Keratinocyte (primary cell): ENCODE data around the gene TGM4. TPM values are rescaled to one million over a fixed set of nuclear protein-coding genes. Genes with fewer than 3 reads are reported as not detected.
A peak's percentile ranks its signal among the peaks of the same experiment; 100 is the strongest.

Experiments used
- DNase-seq: peaks from one replicate; pipeline ENCODE4 v3.0.0-alpha.2; 2011; ENCODE audit warnings: low read depth, missing footprints, low spot score
- FAIRE-seq: peaks from 2 replicates; lab custom pipeline; 2011; peaks lifted over from hg19 to GRCh38; lab: Jason Lieb, UNC
- H2AFZ ChIP-seq: 2 replicates; pipeline ENCODE4 v1.6.0; 2012; ENCODE audit warnings: low read length, control low read depth, inconsistent platforms; ENCODE audit not compliant: control insufficient read depth
- H3K27ac ChIP-seq: 2 replicates; pipeline ENCODE4 v1.5.1; 2011; ENCODE audit warnings: low read length; ENCODE audit not compliant: control insufficient read depth, insufficient read depth
- H3K27me3 ChIP-seq: 3 replicates; pipeline ENCODE4 v1.6.0; 2011; ENCODE audit warnings: low read length; ENCODE audit not compliant: control insufficient read depth, insufficient read depth; ENCODE audit errors: extremely low read depth
- H3K36me3 ChIP-seq, 2 experiments: 2 replicates in 1 of 2; 3 replicates in 1 of 2; pipeline ENCODE4 v1.5.1; 2011; ENCODE audit warnings: low read length in 2 of 2, mild to moderate bottlenecking in 1 of 2; ENCODE audit not compliant: control insufficient read depth in 2 of 2, insufficient read depth in 2 of 2; ENCODE audit errors: extremely low read depth in 1 of 2
- H3K4me1 ChIP-seq: 3 replicates; pipeline ENCODE4 v1.5.1; 2011; ENCODE audit warnings: low read length; ENCODE audit not compliant: control insufficient read depth, insufficient read depth; ENCODE audit errors: extremely low read depth
- H3K4me2 ChIP-seq: 3 replicates; pipeline ENCODE4 v1.6.0; 2011; ENCODE audit warnings: low read depth, low read length; ENCODE audit not compliant: control insufficient read depth, insufficient read depth; ENCODE audit errors: extremely low read depth
- H3K4me3 ChIP-seq, 3 experiments: fragments of 200-600 bp in 1 of 3; sonication (generic) in 1 of 3; 2 replicates in 2 of 3; 3 replicates in 1 of 3; pipeline ENCODE4 v1.5.1; 2011 to 2016; ENCODE audit warnings: low read length in 3 of 3, mild to moderate bottlenecking in 3 of 3, control low read depth in 2 of 3, inconsistent platforms in 1 of 3, low read depth in 1 of 3, mixed read lengths in 1 of 3, mixed run types in 1 of 3, moderate library complexity in 1 of 3; ENCODE audit not compliant: control insufficient read depth in 2 of 3, insufficient read depth in 2 of 3; ENCODE audit errors: extremely low read depth in 1 of 3
- H3K79me2 ChIP-seq: 2 replicates; pipeline ENCODE4 v1.6.0; 2012; ENCODE audit warnings: low read length; ENCODE audit not compliant: control insufficient read depth, insufficient read depth
- H3K9ac ChIP-seq: 3 replicates; pipeline ENCODE4 v1.6.0; 2011; ENCODE audit warnings: low read length; ENCODE audit not compliant: control insufficient read depth, insufficient read depth; ENCODE audit errors: extremely low read depth
- H3K9me1 ChIP-seq: 3 replicates; pipeline ENCODE4 v1.6.0; 2011; ENCODE audit warnings: low read length; ENCODE audit not compliant: control insufficient read depth, insufficient read depth; ENCODE audit errors: extremely low read depth
- H3K9me3 ChIP-seq: 2 replicates; pipeline ENCODE4 v1.5.1; 2012; ENCODE audit warnings: low read depth, low read length; ENCODE audit not compliant: control insufficient read depth
- H4K20me1 ChIP-seq: 3 replicates; pipeline ENCODE4 v1.6.0; 2011; ENCODE audit warnings: low read length; ENCODE audit not compliant: control insufficient read depth, insufficient read depth; ENCODE audit errors: extremely low read depth
- EZH2 ChIP-seq: IDR thresholded peaks from one replicate; pipeline ENCODE4 v1.6.1; 2012; ENCODE audit warnings: inconsistent platforms, mild to moderate bottlenecking, low read length, moderate library complexity
- dilution Hi-C: fragments of 300-500 bp; cut with MboI; formaldehyde crosslinking; loops from one replicate; pipeline ENCODE4 v1.7.0; 2020; ENCODE audit warnings: low sequenced_read_pairs; ENCODE audit not compliant: extremely low pct_ligation_motif_present
- polyA plus RNA-seq, 5 experiments: library from polyadenylated mRNA; depleted of rRNA in 3 of 5; stranded (reverse) in 3 of 5; stranded (forward) in 1 of 5; unstranded in 1 of 5; fragments of >200 nt; gene quantifications; 1 replicate in 1 of 5; 2 replicates in 3 of 5; 3 replicates in 1 of 5; pipeline versions ENCODE4 v1.2.1 to v1.2.3, GENCODE V29; 2011 to 2012; ENCODE audit warnings: missing spikeins in 2 of 5, low read depth in 1 of 5, low replicate concordance in 1 of 5
- TF ChIP-seq, protein P1 (sequence below), 3 experiments: IDR thresholded peaks in 1 of 3; conservative IDR thresholded peaks in 1 of 3; optimal IDR thresholded peaks in 1 of 3; 2 replicates in 2 of 3; 3 replicates in 1 of 3; pipeline versions ENCODE3 to v1.5.1; 2011; ENCODE audit warnings: low read length in 3 of 3, mild to moderate bottlenecking in 3 of 3, moderate library complexity in 2 of 3, control low read depth in 1 of 3, inconsistent platforms in 1 of 3; ENCODE audit not compliant: insufficient read depth in 2 of 3; ENCODE audit errors: extremely low read depth in 1 of 3

The TGM4 gene
- polyA plus RNA-seq, 1 donor (not counting 4 experiments of a cell fraction or from before 2014, with no cell fraction given) = 1.3 TPM

DNA sequence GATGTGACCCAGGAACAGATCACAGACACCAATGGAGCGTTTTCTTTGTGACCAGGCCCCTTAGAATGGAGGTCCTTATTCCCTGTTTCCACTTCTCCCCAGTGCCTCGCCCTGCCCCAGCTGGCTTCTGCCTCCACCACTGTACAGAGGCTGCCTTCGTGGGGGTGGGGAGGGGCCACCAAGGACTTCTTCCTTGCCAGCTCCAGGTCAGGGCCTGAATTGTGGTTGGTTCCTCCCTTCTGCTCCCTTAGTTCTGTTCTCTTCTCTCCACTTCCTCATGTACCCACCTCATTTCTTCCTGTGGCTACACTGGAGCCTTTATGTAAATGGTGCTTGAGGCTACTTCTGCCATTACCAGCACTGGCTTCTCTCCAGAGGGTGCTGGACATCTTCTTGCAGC is 16.4 kb downstream of the TGM4 start:
- no peak for FAIRE-seq
- no peak for DNase-seq
- no peaks in the 10 kb centered on the region for H3K27me3 ChIP-seq
- H3K4me1 ChIP-seq = peaks cover 35% of the 10 kb centered on the region
- dilution Hi-C loops = no loop called here
- H3K9ac ChIP-seq = no peak overlapping the region
- no peak overlapping the region for H2AFZ ChIP-seq
- no peak overlapping the region for H3K27ac ChIP-seq
- no peak overlapping the region for H3K4me3 ChIP-seq
- no peaks in the 10 kb centered on the region for H3K9me3 ChIP-seq
- H3K36me3 ChIP-seq = no peaks in the 10 kb centered on the region
- no peak for TF ChIP-seq EZH2
- TF ChIP-seq, protein P1, sequence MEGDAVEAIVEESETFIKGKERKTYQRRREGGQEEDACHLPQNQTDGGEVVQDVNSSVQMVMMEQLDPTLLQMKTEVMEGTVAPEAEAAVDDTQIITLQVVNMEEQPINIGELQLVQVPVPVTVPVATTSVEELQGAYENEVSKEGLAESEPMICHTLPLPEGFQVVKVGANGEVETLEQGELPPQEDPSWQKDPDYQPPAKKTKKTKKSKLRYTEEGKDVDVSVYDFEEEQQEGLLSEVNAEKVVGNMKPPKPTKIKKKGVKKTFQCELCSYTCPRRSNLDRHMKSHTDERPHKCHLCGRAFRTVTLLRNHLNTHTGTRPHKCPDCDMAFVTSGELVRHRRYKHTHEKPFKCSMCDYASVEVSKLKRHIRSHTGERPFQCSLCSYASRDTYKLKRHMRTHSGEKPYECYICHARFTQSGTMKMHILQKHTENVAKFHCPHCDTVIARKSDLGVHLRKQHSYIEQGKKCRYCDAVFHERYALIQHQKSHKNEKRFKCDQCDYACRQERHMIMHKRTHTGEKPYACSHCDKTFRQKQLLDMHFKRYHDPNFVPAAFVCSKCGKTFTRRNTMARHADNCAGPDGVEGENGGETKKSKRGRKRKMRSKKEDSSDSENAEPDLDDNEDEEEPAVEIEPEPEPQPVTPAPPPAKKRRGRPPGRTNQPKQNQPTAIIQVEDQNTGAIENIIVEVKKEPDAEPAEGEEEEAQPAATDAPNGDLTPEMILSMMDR (optimal IDR thresholded peaks at IDR 0.05 in 1 of 3, IDR thresholded peaks at IDR 0.05 in 1 of 3, conservative IDR thresholded peaks at IDR 0.05 in 1 of 3; ENCODE audit: extremely low read depth in 1 of 3, insufficient read depth in 2 of 3, low read length in 3 of 3) = no peak
- no peaks in the 10 kb centered on the region for H3K9me1 ChIP-seq
- no peaks in the 10 kb centered on the region for H3K79me2 ChIP-seq
- no peak overlapping the region for H3K4me2 ChIP-seq
- H4K20me1 ChIP-seq = no peaks in the 10 kb centered on the region

DNA sequence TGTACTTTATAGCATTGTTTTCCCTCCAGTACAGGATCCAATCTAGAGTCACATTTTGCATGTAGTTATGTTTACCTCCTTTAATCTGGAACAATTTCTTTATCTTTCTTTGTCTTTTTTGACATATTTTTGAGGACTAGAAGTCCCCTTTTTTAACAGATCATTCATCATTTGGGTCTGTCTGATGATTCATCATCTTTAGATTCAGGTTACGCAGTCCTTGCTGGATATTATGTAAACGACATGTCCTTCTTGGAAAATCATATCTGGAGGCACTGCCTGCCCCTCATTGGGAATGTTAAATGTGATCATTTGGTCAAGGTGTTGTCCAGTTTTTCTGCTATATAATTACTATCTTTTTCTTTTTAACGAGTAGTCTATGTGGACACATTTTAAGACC is 18.3 kb downstream of the TGM4 start:
- H3K36me3 ChIP-seq = no peaks in the 10 kb centered on the region
- H3K9ac ChIP-seq = peak overlapping the region; percentile 45
- peaks cover 16% of the 10 kb centered on the region for H3K4me1 ChIP-seq
- dilution Hi-C loops = no loop called here
- FAIRE-seq = peak; percentile 75
- H3K27me3 ChIP-seq = no peaks in the 10 kb centered on the region
- H3K27ac ChIP-seq = peak overlapping the region; percentile 88
- H3K4me2 ChIP-seq = peak overlapping the region; percentile 29
- TF ChIP-seq EZH2 = no peak
- TF ChIP-seq, protein P1 (optimal IDR thresholded peaks at IDR 0.05 in 1 of 3, IDR thresholded peaks at IDR 0.05 in 1 of 3, conservative IDR thresholded peaks at IDR 0.05 in 1 of 3; ENCODE audit: extremely low read depth in 1 of 3, insufficient read depth in 2 of 3, low read length in 3 of 3) = no peak
- no peak overlapping the region for H3K4me3 ChIP-seq
- no peaks in the 10 kb centered on the region for H4K20me1 ChIP-seq
- no peaks in the 10 kb centered on the region for H3K79me2 ChIP-seq
- H2AFZ ChIP-seq = no peak overlapping the region
- H3K9me3 ChIP-seq = no peaks in the 10 kb centered on the region
- no peak for DNase-seq
- H3K9me1 ChIP-seq = no peaks in the 10 kb centered on the region
